HG03457 (cell line): ENCODE results near the gene ADAR.

Experiments used
- ATAC-seq: cut with Tn5 transposase; IDR thresholded peaks from one replicate; pipeline ENCODE4 v1.9.1; 2021; ENCODE audit warnings: moderate number of reproducible peaks; ENCODE audit not compliant: unreplicated experiment

ADAR gene

DNA sequence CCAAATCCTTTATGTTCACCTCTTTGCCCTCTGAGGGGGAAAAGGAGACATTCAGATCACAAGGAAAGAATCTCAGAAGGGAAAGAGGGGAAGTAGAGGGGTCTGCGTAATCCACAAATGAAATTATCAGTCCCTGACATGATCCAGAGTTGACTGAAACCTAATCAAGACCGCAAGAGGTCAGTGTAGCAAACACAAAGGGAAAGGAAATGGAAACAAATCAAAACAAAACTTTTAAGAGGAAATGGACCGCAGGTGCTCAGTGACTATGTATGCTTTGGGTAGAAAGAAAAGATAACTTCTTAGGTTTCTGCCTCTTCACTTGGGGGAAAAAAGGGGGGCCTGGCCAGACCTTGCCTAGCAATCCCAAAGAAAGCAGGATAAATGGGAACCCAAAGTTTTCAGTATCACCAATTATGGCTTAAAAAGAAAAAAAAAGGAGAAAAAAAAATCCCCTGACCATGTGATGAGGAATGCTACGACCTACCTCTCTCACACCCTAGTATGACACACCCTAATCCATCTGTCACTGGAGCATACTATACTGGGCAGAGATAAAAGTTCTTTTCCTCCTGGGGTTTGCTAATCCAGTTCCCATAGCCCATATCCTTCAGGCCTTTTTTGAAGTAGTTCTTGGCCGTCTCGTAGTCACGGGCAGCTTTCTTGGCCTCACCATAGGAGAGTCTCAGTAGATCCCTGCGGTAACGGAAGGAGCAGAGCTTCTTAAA, 23.6 kb downstream of the ADAR start:
- no peak for ATAC-seq

DNA sequence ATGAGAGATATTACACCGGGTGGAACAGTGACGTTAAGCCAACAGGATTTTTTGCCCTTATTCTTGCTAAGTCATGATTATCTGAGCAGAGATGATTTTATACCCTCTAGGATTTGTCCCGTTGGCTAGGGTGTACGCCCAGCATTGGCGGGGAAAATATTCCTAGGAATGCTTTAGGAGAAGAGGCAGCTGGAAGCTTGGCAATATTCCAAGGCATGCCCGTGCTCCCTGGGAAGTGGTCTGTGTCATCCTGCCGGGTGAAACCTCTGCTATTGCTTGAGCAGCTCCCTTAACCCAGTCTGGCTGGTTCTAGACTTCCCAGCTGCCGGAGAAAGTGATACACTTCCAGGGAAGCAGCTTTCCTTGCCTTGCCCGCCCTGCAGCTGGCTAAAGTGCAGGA, 24.2 kb downstream of the ADAR start:
- ATAC-seq, result no peak

DNA sequence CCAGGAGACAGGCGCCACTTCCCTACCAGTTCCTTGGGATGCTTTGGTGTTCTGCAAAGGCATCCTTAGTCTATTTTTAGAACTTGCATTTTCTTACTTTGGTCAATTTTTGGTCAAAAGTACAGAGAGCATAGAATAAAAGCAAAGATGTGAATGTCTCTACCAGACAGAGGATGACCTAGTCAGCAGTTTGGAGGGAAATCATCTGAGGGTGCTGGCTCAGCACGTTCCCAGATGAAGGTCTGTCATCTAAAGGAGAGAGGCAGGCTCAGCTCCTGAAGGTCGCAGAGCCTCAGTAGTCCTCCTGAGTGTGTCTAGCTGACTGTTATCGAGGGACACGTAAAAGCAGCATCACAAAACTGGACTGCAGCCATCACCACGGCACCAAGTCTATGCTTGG, 25.1 kb downstream of the ADAR start:
- no peak for ATAC-seq

DNA sequence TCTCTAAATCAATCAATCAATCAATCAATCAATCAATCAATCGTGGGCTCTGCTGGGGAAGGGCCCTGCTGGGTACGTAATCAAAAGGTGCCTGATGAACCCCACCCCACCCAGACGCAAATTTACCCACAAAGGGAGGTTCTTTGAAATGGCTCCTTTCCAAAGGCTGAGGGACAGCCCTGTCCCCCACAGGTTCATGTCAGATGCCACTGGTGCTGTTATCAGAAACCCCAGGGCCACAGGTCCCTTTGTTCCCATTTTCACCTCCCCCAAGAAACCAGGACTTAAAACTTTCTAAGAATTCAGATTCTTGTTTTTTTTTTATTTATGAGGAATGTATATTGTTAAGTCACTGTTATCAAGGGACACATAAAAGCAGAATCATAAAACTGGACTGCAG, 26.2 kb downstream of the ADAR start:
- no peak for ATAC-seq

DNA sequence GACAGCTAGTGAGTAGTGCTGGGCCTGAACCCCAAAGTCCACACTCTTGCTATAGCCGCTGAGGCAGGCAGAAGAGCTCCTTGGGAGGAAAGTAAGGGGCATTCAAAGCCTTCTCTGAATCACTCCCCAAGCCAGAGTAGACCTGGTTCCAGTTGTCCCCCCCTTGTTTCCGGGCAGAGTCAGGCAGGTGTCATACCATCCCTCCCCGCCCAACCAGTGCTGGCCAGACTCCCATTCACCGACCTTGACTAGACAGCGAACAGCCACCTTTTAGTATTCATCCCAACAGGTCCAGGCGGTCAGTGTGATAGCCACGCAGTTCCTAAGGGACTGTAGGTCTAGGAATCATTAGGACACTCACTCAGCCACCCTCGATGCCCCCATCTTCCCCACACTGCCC, 28.6 kb downstream of the ADAR start:
- no peak for ATAC-seq

DNA sequence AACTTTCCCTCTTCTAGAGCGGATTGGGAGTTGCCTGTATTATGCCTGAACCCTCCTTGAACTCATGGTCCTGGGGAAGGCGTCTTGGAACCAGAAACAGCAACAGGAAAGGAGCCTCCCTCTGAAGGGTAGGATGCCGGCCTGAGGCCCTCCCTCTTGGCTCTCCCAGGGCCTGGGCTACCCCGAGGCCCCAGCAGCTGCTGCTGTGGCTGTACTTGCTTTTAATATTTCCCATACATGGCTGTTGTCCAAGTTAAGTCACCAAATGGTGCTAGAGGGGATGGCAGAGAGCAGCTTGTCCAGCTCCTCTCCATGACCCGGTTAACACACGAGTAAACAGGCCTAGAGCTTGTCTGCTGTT, 29.9 kb downstream of the ADAR start:
- ATAC-seq, result no peak

DNA sequence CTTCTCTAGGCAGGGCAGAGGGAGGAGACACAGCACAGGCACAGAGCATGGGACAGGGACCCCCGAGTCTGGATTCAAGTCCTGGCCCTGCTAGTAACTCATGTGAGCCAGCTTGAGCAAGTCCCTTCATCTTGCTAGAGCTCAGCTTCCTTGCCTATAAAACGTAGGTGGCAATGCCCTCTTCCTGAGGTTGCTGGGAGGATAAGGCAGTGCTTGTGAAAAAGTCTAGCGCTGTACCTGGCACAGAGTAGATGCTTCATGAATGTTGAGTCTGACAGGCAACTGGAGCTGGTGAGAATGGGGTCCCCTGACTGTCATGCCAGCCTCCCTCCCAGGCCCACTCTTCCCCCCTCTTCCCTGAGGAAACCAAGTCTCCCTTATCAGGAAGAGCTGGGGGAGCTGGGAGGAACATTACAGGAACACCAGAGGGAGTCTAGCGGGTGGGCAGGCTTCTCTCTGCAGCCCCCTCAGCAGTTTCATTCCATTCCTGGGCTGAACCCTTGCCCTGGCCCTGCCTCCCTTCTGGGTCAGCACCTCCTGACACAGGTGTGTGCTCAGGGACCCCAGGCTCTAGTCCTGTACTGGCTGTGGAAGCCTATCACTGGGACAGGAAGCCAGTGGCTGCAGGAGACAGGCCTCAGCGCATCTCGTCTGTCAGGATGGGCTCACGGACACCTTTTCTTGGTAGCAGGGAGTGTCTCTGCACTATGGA, 30.5 kb downstream of the ADAR start:
- ATAC-seq, result no peak

DNA sequence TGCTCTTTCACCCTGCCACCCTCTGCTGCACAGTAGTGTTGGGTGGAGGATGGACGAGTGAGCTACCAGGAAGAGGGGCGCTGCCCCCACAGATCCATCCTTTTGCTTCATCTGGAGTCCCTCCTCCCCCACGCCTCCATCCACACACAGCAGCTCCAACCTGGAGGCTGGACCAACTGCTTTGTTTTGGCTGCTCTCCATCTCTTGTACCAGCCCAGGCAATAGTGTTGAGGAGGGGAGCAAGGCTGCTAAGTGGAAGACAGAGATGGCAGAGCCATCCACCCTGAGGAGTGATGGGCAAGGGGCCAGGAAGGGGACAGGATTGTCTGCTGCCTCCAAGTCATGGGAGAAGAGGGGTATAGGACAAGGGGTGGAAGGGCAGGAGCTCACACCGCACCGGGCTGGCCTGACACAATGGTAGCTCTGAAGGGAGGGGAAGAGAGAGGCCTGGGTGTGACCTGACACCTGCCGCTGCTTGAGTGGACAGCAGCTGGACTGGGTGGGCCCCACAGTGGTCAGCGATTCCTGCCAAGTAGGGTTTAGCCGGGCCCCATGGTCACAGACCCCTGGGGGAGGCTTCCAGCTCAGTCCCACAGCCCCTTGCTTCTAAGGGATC, 31.9 kb downstream of the ADAR start:
- ATAC-seq, result no peak

DNA sequence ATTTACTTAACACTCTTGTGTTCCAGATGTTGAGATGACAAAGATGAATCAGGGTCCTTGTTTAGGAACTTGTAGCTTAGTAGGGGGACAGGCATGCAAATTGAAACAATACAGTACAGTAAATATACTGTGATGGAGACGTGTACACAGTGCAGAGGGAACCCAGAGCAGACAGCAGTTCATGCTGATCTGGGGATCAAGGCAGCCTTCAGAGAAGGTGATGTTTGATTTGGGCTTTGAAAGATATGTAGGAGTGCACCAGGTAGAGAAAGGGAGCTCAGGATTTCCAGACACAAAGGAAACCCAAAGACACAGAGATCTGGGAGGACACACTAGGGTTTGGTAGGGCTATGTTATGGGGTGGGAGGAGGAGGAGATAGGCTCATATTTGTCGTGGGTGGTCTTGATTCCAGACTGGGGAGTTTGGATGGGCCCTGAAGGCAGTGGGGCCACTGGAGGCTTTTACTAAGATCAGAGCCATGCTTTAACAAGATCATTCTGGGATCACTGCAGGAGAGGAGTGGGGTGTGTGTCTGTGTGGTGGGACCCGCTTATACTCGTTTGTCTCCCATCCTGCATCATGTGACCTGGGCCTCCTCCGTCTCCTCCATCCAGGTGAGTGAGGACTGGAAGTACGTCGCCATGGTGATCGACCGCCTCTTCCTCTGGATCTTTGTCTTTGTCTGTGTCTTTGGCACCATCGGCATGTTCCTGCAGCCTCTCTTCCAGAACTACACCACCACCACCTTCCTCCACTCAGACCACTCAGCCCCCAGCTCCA, 32.6 kb downstream of the ADAR start:
- ATAC-seq, result no peak

DNA sequence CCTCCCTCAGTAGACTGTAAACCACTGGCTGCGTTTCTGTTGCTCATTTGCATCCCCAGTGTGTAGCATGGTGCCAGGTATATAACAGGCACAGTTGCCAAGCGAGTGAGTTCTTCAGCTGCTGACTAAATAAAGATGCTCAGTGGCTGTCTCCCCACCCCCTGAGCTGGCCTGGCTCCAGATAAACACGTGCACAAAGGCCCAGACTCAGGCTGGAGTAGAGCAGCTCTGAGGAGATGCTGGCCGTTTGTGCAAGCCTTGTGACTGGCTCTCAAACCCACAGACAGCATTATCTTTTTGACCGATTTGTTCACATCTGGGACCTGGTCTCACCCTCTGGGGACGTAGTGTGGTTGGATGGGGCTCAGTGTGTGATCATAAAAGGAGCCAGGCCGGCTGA, 33.3 kb downstream of the ADAR start:
- no peak for ATAC-seq

DNA sequence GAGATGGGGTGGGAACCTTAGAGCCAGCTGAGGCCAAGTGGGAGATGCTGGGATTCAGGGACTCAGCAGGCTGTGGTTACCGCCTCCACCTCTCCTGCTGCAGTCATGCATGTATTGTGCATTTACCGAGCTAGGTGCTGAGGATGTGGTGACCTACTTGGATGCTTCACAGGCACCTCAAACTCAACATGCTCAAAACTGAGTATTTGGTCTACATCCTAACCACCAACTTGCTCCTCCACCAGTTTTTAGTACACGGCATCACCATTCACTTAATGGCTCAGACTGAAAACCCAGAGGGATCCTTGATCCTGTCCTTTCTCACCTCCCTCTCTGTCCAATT, 34.8 kb downstream of the ADAR start:
- ATAC-seq, result no peak

DNA sequence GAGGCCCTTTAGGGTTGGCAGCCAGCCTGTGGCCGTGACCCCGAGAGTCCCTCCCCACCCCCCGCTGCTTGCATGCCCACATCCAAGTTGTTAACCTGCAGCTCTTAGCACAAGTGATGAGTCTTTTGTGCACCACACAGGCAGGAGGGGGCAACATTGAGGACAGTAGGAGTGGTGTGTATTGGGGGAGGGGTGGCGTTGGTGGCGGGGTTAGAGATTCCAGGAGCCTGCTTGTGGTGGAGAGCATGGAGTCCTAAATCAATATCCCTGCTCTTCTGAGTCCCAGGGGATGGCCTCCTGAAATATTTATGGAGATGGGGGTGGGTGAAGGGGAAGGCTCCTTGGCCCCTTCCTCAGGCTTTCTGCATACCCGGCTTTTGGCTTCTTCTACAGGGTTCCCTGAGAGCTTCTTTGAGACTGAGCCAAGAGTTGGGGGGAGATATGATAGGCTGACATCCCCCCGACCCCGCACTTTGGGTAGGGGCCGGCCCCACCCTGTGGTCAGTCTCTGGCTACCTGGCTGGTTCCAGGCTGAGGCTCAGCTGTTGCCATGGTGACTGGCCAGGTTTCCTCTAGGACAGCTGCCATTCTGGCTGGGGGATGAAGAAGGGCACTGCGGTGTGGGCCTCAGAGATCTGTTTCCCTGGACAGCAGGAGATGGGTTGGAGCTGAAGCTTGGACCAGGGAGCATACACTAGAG, 35.4 kb downstream of the ADAR start:
- no peak for ATAC-seq

DNA sequence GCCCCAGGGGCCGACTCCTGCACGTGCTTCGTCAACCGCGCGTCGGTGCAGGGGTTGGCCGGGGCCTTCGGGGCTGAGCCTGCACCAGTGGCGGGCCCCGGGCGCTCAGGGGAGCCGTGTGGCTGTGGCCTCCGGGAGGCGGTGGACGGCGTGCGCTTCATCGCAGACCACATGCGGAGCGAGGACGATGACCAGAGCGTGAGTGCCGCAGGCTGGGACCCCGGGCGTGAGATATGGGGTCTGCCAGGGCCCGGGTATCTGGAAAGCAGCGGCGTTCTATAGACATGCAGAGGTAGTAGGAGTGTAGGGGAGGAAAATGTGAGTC, 36.1 kb downstream of the ADAR start:
- ATAC-seq, result no peak

DNA sequence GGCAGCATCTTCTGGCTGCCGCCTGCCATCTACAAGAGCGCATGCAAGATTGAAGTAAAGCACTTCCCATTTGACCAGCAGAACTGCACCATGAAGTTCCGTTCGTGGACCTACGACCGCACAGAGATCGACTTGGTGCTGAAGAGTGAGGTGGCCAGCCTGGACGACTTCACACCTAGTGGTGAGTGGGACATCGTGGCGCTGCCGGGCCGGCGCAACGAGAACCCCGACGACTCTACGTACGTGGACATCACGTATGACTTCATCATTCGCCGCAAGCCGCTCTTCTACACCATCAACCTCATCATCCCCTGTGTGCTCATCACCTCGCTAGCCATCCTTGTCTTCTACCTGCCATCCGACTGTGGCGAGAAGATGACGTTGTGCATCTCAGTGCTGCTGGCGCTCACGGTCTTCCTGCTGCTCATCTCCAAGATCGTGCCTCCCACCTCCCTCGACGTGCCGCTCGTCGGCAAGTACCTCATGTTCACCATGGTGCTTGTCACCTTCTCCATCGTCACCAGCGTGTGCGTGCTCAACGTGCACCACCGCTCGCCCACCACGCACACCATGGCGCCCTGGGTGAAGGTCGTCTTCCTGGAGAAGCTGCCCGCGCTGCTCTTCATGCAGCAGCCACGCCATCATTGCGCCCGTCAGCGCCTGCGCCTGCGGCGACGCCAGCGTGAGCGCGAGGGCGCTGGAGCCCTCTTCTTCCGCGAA, 36.6 kb downstream of the ADAR start:
- no peak for ATAC-seq

DNA sequence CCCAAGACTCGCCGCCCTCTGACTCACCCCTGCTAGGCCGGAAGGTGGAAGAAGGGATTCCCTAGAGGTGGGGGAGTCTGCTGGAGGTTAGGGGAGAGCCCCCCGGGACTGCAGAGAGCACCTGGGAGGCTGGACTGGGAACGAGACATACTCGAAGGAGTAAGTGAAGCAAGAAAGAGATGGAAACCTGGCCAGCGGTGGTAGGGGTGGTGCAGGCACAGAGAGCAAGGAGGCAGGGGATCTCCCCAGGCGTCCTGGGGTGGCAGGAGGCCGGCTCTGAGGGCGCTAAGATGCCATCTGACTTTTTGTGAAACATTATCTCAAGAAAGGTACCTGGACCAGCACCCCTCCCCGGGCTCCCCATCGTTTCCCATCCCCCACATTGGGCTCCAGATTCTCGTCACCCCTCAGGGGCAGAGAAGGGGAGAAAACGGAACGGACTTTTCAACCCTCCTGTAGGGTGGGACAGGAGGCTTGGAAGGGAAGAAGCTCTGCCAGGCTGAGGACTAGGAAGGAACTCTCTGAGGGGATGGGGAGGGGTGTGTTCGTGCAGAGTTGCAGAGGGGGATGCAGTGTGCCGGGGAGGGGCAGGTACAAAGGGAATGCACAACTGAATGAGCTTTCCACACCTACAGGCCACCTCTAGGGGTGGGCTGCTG, 39.7 kb downstream of the ADAR start:
- ATAC-seq, result no peak

DNA sequence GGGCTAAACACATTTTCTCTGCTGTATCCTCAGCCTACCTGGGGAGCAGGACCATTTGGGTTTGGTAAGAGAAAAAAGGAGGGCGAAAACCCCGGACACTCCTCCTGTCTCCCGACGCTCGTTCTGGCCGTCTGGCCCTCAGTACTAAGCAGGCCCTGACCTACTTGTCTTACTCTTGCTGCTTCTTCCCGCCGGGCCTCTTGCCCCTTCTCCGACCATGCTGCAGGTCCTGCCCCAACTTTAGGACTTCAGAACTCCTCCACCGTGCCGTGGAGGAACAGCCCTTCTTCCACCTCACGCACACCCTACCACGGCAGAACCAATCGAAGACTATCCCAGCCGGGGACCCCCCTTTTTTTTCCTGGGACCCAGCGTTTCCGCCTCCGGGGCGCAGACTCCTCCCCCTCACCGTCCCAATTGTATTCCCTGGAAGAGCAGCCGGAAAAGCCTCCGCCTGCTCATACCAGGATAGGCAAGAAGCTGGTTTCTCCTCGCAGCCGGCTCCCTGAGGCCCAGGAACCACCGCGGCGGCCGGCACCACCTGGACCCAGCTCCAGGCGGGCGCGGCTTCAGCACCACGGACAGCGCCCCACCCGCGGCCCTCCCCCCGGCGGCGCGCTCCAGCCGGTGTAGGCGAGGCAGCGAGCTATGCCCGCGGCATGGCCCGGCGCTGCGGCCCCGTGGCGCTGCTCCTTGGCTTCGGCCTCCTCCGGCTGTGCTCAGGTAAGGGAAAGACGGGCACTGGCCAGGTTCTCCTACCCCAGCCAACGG, 40.4 kb downstream of the ADAR start, which contains the start of gene CHRNB2:
TSS of gene CHRNB2 (plus strand) at position 393 of the 771 bp plus-strand sequence. CDS start at position 660, 267 bp downstream.
- no peak for ATAC-seq

DNA sequence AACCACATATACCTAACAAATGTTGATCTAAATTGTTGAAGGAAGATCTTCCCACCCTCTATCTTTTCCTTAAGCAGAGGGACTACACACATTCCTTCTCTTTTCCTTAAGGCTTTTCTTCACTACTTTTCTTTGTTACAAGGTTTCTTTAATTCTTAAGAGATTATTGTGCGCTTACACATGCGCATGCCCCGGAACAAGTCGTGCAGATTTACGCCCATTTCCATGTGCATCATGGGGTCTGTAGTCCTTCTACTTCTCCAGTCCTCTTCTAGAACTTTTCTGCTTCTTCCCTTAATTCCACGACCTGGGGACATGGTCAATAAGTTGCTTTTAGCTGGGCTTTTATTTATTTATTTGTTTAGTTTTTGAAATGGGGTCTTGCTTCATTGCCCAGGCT, 42.1 kb downstream of the ADAR start:
- ATAC-seq, result no peak

DNA sequence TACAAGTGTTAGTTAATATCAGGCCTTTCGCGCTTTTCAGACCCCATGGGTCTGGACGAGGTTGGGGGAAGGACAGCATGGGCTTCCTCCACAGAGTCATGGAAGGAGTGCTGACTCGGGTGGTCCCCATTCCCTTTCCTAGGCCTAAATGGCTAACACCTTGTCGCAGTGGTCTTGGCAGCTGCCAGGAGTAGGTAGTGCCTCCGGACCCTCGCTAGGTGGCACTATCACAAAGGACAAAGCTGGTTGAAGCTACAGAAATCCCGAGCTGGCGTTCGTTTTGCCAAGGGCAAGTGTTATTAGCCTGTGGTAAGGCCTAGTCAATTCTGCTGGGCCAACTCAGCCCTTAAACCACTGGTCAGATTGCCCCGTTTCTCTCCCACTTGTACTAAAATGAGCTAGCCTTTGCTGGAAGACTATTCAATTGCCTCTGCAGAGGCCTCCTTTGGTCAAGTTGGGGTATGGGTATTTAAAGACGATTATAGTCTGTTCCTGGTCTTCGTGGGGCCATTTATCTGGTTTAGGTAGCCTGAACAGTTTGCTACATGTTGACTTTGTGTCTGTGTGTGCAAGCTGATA, 48.4 kb downstream of the ADAR start:
- peak; percentile 37 for ATAC-seq
